GM19397 (cell line): ENCODE measurements around the gene CXCL6.

Source experiments
- ATAC-seq: cut with Tn5 transposase; IDR thresholded peaks from one replicate; pipeline ENCODE4 v1.9.1; 2021; ENCODE audit warnings: mild to moderate bottlenecking, moderate library complexity; ENCODE audit not compliant: unreplicated experiment

CXCL6 gene

DNA sequence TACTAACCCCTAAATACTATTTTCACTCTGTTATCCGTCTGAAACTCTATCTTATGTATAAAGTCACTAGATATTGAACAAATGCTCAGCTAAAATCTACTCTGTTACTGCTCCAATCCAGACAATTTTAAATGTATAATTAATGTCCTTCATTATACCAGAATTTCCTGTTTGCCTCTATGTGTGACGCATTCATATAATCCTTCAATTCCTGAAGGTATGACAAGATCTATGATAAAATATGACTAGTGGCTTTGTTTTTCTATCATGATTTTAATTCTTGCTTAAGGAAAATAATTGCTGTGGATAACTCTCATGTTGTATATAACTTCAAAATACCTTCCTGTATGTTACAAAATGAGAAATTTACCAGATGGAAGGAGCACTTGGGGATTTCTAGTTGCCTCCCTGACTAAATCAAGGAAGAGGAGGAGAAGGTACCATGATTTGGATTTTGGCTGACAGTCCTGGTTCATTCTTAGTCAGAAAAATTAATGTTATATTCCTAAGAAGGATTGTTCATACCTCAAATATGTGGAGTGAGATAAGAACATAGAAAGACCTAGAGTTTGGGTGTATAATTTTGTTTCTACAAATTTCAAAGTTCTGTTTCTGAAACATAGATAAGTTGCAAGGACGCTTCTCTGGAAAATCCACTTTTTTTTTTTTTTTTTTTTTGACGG, 4.9 kb downstream of the CXCL6 start:
- ATAC-seq: no peak

DNA sequence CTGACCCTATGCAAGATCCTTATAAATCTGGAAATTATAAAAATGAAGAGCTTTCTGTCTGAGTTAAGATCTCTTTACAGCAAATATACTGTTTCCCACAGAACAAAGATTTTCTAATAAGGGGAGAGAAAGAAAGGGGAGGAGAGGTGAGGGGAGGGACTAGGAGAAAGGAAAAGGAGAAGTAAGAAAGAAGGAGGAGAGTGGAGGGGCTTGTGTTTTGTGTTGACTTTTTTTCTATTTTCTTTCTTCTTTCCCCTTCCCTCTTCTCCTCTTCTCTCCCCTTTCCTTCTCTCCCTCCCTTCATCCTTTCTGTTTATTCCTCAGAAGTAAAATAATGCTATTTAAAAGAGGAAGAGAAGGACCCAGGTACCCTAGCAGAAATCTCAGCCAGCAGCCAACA, 6.2 kb downstream of the CXCL6 start:
- no peak for ATAC-seq

DNA sequence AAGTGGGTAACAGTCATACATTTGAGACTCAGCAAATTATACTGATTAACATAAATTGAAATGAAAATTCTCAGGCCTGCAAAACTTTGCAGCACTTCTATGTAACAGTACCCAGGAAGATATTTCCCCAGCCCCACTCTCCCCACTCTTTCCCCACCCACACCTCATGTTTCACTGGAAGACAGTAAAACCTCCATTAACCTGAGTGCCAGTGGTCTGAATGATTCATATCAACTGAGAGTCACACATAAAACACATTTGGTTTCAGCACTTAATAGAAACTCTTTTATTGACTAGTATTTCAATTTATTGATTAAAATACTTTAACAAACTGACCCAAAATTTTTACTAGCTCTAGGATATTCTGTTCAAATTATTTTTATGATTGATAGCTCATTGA, 6.9 kb downstream of the CXCL6 start:
- no peak for ATAC-seq

DNA sequence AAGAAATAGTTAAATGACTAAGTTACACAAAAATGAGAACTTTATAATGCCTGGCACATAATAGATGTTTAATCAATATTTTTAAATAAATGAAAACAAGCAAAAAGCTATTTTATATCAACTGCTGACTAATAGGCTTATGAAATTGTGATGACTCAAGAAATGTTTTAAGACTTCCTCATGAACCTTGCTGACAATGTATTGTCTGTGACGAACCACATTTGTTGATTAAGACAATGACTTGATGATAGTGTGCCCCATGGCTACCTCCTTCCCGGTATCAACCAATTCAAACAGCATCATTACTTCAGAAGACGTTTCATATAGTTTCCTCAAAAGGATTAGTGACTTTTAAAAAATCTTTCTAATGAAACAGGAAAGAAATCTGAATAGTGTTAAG, 7.9 kb downstream of the CXCL6 start:
- no peak for ATAC-seq

DNA sequence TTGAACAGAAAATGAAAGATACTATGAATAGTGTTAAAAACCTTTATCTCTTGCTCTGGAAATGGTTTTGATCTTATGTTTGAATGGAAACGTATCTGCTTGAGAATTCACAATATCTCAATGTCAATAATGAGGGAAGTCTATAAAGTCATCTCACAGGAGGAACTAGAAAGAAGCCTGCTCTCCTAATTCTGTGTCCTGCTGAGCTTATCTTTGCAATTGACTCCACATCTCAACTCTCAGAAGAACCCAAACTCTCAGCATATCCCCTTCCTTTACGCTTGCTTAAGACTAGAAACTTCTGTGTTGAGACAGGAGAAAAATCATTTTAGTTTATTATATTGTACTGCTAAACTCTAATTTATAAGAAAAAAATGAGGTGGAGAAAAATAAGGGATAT, 8.3 kb downstream of the CXCL6 start:
- ATAC-seq: no peak

DNA sequence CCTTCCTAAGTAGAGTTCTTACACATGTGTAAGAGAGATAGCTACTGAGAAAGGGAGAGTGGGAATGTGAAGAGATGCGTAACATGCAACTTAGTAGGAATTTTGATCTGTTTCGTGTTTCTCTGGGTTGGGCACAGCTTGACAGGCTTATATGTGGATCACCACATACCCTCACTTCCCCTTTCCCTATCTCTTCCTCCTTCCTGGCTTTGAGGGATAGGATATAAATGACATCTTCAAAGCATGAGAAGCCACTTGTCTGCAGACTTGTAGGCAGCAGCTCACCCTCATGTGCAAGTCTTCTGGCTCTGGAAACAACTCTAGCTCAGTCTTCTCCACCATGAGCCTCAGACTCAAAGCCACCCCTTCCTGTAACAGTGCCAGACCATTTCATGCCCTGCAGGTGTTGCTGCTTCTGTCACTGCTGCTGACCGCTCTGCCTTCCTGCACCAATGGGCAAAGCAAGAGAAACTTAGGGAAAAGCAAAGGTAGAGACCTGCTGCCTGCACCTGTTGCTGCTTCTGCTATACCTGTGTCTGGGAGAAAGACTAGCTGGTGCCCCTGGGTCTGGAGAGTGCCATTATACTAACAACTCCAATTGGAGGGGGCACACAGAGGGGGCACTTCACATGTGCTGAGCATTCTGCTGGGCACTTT, 11.2 kb downstream of the CXCL6 start:
- no peak for ATAC-seq

DNA sequence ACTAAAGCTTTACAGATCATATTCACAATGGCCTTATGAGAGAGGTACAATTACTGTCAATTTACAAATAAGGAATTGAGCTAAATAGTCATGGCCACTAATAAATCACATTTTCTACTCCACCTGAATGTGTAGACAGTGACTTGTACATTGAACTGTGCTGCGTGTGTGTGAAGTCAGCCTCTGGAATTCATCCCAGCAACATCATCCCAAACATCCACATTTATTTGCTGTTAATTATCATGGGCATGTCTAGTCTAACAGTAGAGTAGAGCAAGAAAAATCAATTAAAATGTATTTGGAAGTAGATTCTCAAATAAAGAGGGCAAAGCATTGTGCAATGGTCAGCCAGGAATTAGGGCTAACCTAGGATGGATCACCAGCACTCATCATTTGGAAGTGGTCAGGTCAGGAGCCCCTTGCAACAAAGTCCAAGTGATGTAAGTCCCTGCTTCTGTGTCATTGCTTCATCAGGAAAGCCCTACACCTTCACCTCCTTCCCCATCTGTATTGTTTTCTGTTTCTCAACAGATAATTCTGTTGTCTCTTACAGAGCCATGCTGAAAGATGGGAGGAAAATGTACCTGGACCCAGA, 11.8 kb downstream of the CXCL6 start:
- no peak for ATAC-seq

DNA sequence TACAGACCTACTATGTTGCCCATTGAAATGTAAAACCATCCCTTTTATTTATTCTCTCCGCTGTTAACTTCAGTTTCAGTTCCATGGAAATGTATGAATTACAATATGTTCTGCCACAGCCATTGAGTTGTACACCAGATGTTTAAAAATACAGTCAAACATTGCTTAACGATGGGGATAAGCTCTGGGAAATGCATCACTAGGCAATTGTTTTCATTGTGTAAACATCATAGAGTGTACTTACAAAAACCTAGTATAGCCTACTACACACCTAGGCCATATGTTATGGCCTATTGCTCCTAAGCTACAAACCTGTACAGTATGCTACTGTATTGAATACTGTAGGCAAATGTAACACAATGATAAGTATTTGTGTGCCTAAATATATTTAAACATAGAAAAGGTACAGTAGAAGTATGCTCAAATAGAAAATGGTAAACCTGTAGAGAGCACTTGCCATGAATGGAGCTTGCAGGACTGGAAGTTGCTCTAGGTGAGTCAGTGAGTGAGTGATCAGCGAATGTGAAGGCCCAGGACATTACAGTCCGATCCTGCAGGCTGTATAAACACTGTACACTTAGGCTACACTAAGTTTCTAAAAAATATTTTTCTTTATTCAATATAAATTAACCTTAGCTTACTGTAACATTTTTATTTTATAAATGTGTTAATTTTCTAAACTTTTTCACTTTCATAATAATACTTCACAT, 13.9 kb downstream of the CXCL6 start:
- no peak for ATAC-seq

DNA sequence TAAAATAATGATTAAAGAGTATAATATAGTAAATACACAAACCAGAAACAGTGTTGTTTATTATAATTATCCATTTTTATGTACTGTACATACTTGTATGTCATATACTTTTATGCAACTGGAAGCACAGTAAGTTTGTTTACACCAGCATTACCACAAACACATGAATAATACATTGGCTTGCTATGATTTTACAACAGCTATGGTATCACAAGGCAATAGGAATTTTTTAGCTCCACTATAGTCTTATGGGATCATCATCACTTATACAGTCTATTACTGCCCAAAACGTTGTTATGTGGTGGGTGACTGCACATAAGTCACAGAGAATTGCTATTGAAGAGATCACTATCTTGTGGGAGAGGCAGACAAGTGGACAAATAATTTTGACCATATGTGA, 14.8 kb downstream of the CXCL6 start:
- ATAC-seq: no peak

DNA sequence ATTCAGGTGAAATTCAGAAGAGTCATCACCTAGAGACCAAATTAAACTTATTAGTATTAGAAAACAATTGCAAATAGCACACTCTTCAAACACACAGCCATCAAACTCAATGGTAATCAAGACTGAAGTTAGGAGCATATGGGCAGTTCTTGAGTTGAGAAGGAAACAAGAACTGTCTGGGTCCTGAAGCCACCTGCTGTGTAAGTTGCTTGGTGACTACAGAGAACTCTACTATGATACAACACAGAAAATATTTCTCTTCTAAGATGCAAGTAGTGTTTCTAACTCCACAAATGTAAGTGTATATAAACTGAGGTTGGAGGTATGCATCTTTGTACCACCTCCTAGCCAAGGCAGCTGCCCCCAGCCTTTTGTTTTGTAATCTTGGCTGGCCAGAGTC, 16.3 kb downstream of the CXCL6 start:
- no peak for ATAC-seq

DNA sequence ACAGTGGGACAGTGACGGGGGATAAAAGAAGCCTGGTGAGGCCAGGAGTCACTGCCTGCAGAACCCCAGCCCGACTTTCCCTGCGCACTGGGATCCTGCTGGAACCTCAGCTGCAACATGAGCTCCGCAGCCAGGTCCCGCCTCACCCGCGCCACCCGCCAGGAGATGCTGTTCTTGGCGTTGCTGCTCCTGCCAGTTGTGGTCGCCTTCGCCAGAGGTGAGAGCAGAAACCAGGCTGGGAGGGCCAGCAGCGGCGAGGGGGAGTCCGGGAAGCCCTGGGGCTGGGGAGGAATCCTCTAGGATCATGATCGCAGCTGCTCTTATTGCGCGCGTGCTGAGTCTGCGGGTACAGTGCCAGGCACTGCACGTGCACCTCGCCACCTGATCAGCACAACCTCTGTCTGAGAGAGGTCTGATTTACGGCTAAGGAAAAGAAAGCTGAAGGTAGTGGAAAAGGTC, 16.8 kb downstream of the CXCL6 start, which contains the start of gene PF4V1:
Gene PF4V1, plus strand, starts transcription at position 51 of the 459 bp plus-strand sequence. Its CDS starts 67 bp downstream, at position 118.
- ATAC-seq: no peak

DNA sequence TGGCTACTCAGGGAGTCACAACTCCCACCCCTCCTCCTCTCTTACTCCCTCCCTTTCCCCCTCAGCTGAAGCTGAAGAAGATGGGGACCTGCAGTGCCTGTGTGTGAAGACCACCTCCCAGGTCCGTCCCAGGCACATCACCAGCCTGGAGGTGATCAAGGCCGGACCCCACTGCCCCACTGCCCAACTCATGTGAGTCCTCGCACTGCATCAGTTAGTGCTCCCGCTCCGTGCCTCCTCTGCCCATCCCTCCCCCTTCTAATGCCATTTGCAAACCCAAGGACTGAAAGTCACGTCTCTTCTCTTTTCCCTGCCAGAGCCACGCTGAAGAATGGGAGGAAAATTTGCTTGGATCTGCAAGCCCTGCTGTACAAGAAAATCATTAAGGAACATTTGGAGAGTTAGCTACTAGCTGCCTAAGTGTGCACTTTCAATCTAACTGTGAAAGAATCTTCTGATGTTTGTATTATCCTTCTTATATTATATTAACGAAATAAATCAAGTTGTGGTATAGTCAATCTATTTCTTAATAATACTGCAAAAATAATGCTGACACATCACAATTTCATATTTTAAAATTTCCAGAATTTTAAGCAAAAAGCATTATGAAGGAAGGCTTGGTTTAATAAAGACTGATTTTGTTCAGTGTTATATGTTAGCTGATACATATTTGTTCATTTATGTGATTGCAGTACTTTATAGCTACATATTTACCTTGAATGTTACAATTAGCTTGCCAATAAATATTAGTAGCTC, 17.4 kb downstream of the CXCL6 start:
- ATAC-seq: no peak

DNA sequence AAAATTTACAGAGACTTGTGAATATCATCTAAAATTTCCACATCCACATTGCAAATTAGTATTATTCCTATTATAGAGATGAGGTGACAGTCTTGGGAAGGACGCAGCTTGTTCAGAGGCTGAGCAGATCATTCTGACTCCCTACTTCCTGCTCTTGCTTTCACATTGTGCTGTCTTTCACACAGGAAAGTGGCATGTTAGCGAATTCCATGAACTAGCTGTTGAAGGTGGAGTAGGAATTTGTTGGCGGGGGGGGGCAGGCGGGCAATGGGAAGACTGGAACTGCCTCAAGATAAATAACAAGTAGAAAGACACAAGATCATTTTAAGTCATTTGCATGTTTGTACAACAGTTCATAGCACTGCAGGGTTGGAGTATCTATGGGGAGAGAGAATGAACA, 18.9 kb downstream of the CXCL6 start:
- ATAC-seq: no peak

DNA sequence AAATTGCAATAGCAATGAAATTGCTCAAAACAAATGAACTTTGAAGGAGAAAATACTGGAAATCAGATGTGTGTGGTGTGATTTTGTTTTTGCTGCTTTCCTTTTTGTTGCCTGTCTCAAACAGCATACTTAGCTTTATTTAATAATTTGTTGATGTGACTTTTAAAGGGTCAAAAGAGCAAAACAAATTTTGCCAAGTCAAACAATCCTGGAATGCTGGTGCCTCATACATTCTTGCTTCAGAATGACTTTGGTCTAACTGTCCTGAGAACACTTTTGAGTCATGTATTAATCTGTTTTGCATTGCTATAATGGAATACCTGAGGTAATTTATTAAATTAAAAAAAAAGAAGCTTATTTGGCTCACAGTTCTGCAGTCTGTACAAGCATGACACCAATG, 20.0 kb downstream of the CXCL6 start:
- no peak for ATAC-seq

DNA sequence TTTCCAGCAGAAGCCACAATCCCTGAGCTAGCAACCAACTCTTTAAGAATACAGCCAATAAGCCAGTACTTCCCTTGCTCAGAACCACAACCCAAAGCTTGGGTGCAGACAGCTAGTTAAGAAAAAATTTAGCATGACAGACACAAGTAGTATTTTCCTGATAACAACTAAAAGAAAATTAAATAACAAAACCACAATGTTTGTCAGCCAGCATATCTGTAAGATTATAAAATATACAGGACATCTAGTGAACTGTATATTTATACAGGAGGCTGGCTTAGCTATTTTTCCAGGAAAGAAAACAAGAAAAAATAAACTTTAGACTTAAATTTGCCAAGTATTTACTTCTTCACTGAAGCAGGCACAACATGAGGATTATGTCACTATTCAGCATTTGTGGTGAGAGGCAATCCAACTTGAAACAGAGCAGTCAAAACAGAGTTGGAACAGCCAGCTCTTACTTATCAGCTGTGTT, 23.2 kb downstream of the CXCL6 start:
- ATAC-seq: no peak

DNA sequence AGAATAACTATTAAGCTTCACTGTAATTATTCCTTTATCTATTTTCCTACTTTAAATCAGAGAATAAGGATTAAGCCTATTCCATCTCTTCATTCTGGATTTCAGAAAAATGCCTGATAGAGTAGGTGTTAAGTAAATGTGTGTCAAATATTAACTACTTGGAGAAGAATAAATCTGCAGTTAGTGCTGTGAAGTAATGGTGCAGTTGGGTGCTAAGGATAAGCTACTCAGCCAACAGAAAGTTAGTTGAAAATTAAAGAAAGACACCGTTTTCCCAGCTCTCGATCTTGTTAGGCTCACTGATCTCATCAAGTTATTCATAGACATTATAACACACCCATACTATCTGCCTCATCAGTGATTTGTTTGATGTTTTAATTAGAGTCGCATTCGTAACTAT, 23.7 kb downstream of the CXCL6 start:
- ATAC-seq: no peak

DNA sequence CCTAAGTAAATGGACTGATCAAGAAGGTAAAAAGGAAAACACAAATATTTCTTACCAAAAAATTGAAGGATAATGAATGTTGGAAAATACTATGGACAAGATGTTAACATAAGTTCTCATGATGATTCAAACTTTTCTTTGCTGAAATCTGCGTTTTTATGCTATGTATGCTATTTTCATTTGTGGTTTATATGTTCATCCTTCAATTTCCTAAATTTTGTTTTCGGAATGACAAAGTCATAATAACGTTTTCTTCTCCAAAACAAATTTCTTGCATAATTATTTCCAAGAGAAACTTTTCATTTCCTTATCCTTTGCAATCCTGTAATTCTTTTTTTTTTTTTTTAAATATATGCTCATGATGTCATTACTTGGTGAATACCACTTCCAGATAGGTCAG, 24.4 kb downstream of the CXCL6 start:
- no peak for ATAC-seq

DNA sequence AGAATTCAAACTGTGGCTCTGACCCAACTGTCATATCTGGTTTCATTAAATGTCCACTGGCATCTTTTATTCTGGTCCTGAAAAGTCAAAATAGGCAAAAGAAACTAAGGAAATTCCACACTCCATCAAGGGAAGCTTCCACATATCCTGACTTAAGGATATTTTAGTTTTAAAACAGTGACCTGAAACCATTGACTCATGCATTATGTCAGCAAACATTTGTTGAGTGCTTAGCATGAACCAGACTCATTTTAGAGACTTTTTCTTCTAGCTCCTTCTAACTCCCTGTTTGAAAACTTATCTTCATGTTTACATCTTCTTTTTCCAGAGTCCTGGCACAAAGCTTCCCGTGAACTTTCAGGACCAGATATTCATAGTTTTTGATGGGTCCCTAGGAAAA, 25.8 kb downstream of the CXCL6 start:
- no peak for ATAC-seq

DNA sequence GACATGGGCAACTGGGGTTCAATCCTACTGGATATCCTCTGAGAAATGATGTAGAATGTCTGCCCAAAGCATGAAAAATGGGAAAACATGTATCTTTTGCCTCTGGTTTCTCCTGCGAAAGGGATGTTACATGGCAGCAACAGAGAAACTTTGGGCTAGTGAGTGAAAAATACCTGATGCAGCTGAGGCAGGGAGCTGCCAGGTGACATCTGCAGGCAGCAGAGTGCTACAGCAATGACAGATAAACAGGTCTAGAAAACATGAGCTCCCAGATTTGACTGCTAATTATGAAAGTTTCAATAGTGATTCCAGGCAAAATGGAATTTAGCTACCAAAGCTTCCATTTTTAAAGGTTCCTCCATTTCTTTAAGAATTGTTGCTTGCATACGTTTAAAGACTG, 27.9 kb downstream of the CXCL6 start:
- ATAC-seq: no peak

DNA sequence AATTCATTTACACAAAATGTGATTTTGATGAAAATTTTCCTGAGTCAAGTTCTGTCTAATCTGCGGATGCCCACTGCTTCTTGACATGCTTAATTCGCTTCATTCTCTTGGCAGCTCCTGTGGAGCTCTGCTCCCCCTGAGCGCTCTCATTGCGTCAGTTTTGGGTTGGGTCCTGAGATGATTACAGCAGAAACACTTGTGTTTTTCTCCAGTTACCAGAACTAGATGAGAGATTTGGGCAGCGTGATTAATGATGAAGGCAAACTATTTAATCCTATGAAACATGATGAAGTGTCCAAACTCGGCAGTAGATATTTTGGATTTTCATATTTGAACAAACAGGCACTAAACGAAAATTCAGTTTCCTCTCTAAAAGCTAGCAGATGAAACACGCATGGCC, 28.5 kb downstream of the CXCL6 start:
- no peak for ATAC-seq
